IMR-90 (cell line): ENCODE measurements around the gene VASN. TPM values are rescaled to one million over a fixed set of nuclear protein-coding genes. Genes with fewer than 3 reads are reported as not detected.

Experiments
- ATAC-seq: fragments of 200-7000 bp; cut with Tn5 transposase; 2 replicates; pipeline ENCODE4 v1.9.1; 2020; ENCODE audit warnings: low read depth, mild to moderate bottlenecking, moderate library complexity
- BruUV-seq: library from RNA; stranded (reverse); fragments of 400-500 nt; replicated peaks from 2 replicates; lab custom pipeline; 2021; lab: Mats Ljungman, UMichigan
- CTCF ChIA-PET: fragments of 300-600 bp; formaldehyde crosslinking; extraction: SDS; loops from one replicate; lab custom pipeline; 2021; ENCODE audit warnings: antibody characterized with exemption; lab: Yijun Ruan, JAX
- POLR2A ChIA-PET: fragments of 300-600 bp; sonication (Branson Sonifier 250); formaldehyde crosslinking; loops from one replicate; lab custom pipeline; 2022; ENCODE audit warnings: antibody characterized with exemption; ENCODE audit not compliant: unreplicated experiment; lab: Charles Lee
- DNase-seq: peaks from one replicate; pipeline ENCODE4 v3.0.0; 2013
- H2AFZ ChIP-seq: replicated peaks from 2 replicates; pipeline ENCODE3; 2013; ENCODE audit warnings: low read length, mild to moderate bottlenecking; ENCODE audit not compliant: poor library complexity
- H2AK5ac ChIP-seq: 2 replicates; pipeline ENCODE4 v1.6.1; 2013; ENCODE audit warnings: low read depth, low read length, inconsistent platforms
- H2AK9ac ChIP-seq: replicated peaks from 2 replicates; pipeline ENCODE3; 2013; ENCODE audit warnings: mild to moderate bottlenecking, low read depth, low read length, moderate library complexity; ENCODE audit not compliant: poor library complexity
- H2BK120ac ChIP-seq: 2 replicates; pipeline ENCODE4 v1.6.1; 2013; ENCODE audit warnings: low read depth, low read length, inconsistent platforms
- H2BK15ac ChIP-seq: 3 replicates; pipeline ENCODE4 v1.6.1; 2013; ENCODE audit warnings: low read depth, low read length, inconsistent platforms
- H2BK20ac ChIP-seq: 2 replicates; pipeline ENCODE4 v1.6.1; 2013; ENCODE audit warnings: low read depth, mild to moderate bottlenecking, inconsistent platforms, low read length, moderate library complexity
- H2BK5ac ChIP-seq: 2 replicates; pipeline ENCODE4 v1.6.1; 2013; ENCODE audit warnings: mild to moderate bottlenecking, low read depth, low read length, inconsistent platforms; ENCODE audit not compliant: poor library complexity, severe bottlenecking
- H3K14ac ChIP-seq: replicated peaks from 2 replicates; pipeline ENCODE4 v1.6.1; 2013; ENCODE audit warnings: low read depth, low read length, inconsistent platforms
- H3K18ac ChIP-seq: 2 replicates; pipeline ENCODE4 v1.6.1; 2013; ENCODE audit warnings: low read depth, low read length, control low read depth
- H3K23ac ChIP-seq: 2 replicates; pipeline ENCODE4 v1.6.1; 2013; ENCODE audit warnings: low read depth, low read length, inconsistent platforms
- H3K27ac ChIP-seq: 2 replicates; pipeline ENCODE4 v1.5.1; 2013; ENCODE audit warnings: mild to moderate bottlenecking, control low read depth, low read length; ENCODE audit not compliant: insufficient read depth
- H3K27me3 ChIP-seq: 2 replicates; pipeline ENCODE4 v1.6.1; 2013; ENCODE audit warnings: low read length; ENCODE audit not compliant: control insufficient read depth, insufficient read depth
- H3K36me3 ChIP-seq: 2 replicates; pipeline ENCODE4 v1.6.1; 2013; ENCODE audit warnings: low read length, mixed read lengths; ENCODE audit not compliant: control insufficient read depth, insufficient read depth
- H3K4ac ChIP-seq: 2 replicates; pipeline ENCODE4 v1.6.1; 2013; ENCODE audit warnings: low read depth, low read length, inconsistent platforms
- H3K4me1 ChIP-seq: 2 replicates; pipeline ENCODE4 v1.6.1; 2013; ENCODE audit warnings: low read length, mixed read lengths; ENCODE audit not compliant: control insufficient read depth, insufficient read depth
- H3K4me2 ChIP-seq: 2 replicates; pipeline ENCODE4 v1.6.1; 2013; ENCODE audit warnings: low read depth, mild to moderate bottlenecking, control low read depth, low read length, moderate library complexity
- H3K4me3 ChIP-seq: 2 replicates; pipeline ENCODE4 v1.5.1; 2013; ENCODE audit warnings: low read depth, mild to moderate bottlenecking, control low read depth, low read length, moderate library complexity; ENCODE audit not compliant: insufficient read depth
- H3K56ac ChIP-seq: 2 replicates; pipeline ENCODE4 v1.6.1; 2013; ENCODE audit warnings: low read length, inconsistent platforms; ENCODE audit not compliant: insufficient read depth; ENCODE audit errors: extremely low read depth
- H3K79me1 ChIP-seq, 2 experiments: 2 replicates each; pipeline ENCODE4 v1.6.1; 2013; ENCODE audit warnings: low read length in 2 of 2, inconsistent platforms in 1 of 2, low read depth in 1 of 2
- H3K9ac ChIP-seq: 2 replicates; pipeline ENCODE4 v1.6.1; 2013; ENCODE audit warnings: low read depth, low read length, control low read depth
- H3K9me1 ChIP-seq: 2 replicates; pipeline ENCODE4 v1.6.1; 2013; ENCODE audit warnings: low read length, inconsistent platforms; ENCODE audit not compliant: insufficient read depth
- H3K9me3 ChIP-seq: 2 replicates; pipeline ENCODE4 v1.6.1; 2013; ENCODE audit warnings: low read length; ENCODE audit not compliant: control insufficient read depth, insufficient read depth
- H4K20me1 ChIP-seq: 2 replicates; pipeline ENCODE4 v1.6.1; 2013; ENCODE audit warnings: low read length, inconsistent platforms; ENCODE audit not compliant: insufficient read depth
- H4K5ac ChIP-seq: 2 replicates; pipeline ENCODE4 v1.6.1; 2013; ENCODE audit warnings: mild to moderate bottlenecking, low read depth, low read length, control low read depth
- H4K8ac ChIP-seq, 2 experiments: 2 replicates each; pipeline ENCODE4 v1.6.1; 2013; ENCODE audit warnings: low read depth in 2 of 2, low read length in 2 of 2, control low read depth in 1 of 2, inconsistent platforms in 1 of 2
- H4K91ac ChIP-seq: 2 replicates; pipeline ENCODE4 v1.6.1; 2013; ENCODE audit warnings: low read depth, low read length, inconsistent platforms; ENCODE audit not compliant: insufficient read depth
- CEBPB ChIP-seq: IDR thresholded peaks from 2 replicates; pipeline ENCODE4 v1.6.1; 2012; ENCODE audit warnings: low read depth, low read length, improper control_type of control experiment
- FOS ChIP-seq: fragments of 150-350 bp; IDR thresholded peaks from 2 replicates; pipeline ENCODE4 v1.6.1; 2016; ENCODE audit warnings: low read depth, low read length
- WGBS, 2 experiments: methylation state at CpG; one replicate each; pipeline versions ENCODE4 v1.1.5 to v1.1.7; 2013; ENCODE audit warnings: missing lambda C conversion rate in 2 of 2; ENCODE audit not compliant: insufficient read length in 1 of 2; ENCODE audit errors: extremely low coverage in 2 of 2; 5-methylcytosine and 5-hydroxymethylcytosine counted together
- dilution Hi-C: fragments of 300-500 bp; cut with HindIII; formaldehyde crosslinking; loops from one replicate; pipeline ENCODE4 v1.14.3; 2018; ENCODE audit warnings: low sequenced_read_pairs; ENCODE audit not compliant: unreplicated experiment
- in situ Hi-C: fragments of 300-500 bp; cut with MboI; formaldehyde crosslinking; loops from 3 replicates; pipeline ENCODE4 v1.14.3; 2019; ENCODE audit warnings: low sequenced_read_pairs, inconsistent platforms, mixed read lengths
- intact Hi-C: fragments of 100-400 bp; cut with micrococcal nuclease; formaldehyde crosslinking; loops from 2 replicates; pipeline ENCODE4 v1.10.0; 2022
- polyA plus RNA-seq, 3 experiments: library from polyadenylated mRNA; depleted of rRNA; stranded (reverse); fragments of >200 nt; gene quantifications; 2 replicates each; pipeline ENCODE4 v1.2.3, GENCODE V29; 2012; ENCODE audit warnings: low replicate concordance in 1 of 3
- total RNA-seq: library from RNA; depleted of rRNA; stranded (reverse); fragments of >200 nt; gene quantifications from 2 replicates; pipeline ENCODE4 v1.2.3, GENCODE V29; 2012

Gene VASN
- total and polyA plus RNA-seq, 2 of the 4 experiments (the other 2 are of a cell fraction), result 9.3 to 87.2 TPM

DNA sequence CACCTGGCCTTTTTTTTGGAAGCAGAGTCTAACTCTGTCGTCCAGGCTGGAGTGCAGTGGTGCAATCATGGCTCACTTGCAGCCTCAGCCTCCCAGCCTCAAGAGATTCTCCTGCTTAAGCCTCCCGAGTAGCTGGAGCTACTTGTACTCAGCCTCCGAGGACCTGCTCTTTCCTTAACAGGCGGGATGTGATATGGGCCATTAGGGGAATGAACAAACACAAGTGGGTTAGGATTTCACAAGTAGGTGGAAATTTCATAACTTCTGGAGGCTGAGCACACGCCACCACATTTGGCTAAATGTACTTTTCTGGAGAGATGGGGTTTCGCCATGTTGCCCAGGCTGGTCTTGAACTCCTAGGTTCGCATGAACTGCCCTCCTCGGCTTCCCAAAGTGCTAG lies 24.6 kb upstream of the VASN start:
- Histone ChIP-seq H4K91ac (no peak overlapping the region), H2AK5ac (no peak overlapping the region), H3K4me1 (peaks cover 9% of the 10 kb centered on the region), H4K8ac (no peak overlapping the region), H3K27me3 (no peaks in the 10 kb centered on the region), H4K5ac (no peak overlapping the region), H2AK9ac (no peak overlapping the region), H3K23ac (no peak overlapping the region), H3K9me3 (no peaks in the 10 kb centered on the region), H3K4me3 (no peak overlapping the region), H2BK15ac (no peak overlapping the region), H4K20me1 (peaks cover 66% of the 10 kb centered on the region), H2BK20ac (no peak overlapping the region), H2AFZ (no peak overlapping the region), H3K36me3 (peaks cover 1% of the 10 kb centered on the region; the same call in 1 of the 2 replicates), H3K18ac (no peak overlapping the region), H2BK120ac (no peak overlapping the region), H3K79me1 (peaks cover 33 to 78% of the 10 kb centered on the region in 2 experiments), H3K4me2 (no peak overlapping the region), H2BK5ac (no peak overlapping the region), H3K27ac (no peak overlapping the region), H3K4ac (no peak overlapping the region), H3K9ac (no peak overlapping the region), H3K9me1 (peaks cover 10% of the 10 kb centered on the region; the same call in 1 of the 2 replicates), H3K14ac (no peak overlapping the region), H3K56ac (no peak overlapping the region)
- dilution Hi-C loops, result no loop called here
- intact Hi-C loops, result loop anchor here (2.0 kb wide), 1 partner anchor 24 kb away; no protein-coding TSS in a partner anchor
- CTCF ChIA-PET, result no interaction called here
- POLR2A ChIA-PET, result no interaction called here
- TF ChIP-seq FOS, result no peak
- 0 out of 2 replicates have a peak, but pooled peaks have one; percentile 7 for TF ChIP-seq CEBPB
- BruUV-seq, result no TSS peak
- in situ Hi-C loops, result no loop called here
- 70% methylated on average over 2 of the region's 8 CpGs; no CpG with 5 or more reads in 1 of the 2 experiments for WGBS, 2 experiments
- ATAC-seq (no peak), DNase-seq (no peak)
